GM18499 (cell line): ENCODE data around the gene ATP10A.

ENCODE experiments used
- ATAC-seq: cut with Tn5 transposase; IDR thresholded peaks from one replicate; pipeline ENCODE4 v1.9.1; 2021; ENCODE audit warnings: moderate number of reproducible peaks; ENCODE audit not compliant: insufficient read depth, unreplicated experiment

ATP10A gene, protein sequence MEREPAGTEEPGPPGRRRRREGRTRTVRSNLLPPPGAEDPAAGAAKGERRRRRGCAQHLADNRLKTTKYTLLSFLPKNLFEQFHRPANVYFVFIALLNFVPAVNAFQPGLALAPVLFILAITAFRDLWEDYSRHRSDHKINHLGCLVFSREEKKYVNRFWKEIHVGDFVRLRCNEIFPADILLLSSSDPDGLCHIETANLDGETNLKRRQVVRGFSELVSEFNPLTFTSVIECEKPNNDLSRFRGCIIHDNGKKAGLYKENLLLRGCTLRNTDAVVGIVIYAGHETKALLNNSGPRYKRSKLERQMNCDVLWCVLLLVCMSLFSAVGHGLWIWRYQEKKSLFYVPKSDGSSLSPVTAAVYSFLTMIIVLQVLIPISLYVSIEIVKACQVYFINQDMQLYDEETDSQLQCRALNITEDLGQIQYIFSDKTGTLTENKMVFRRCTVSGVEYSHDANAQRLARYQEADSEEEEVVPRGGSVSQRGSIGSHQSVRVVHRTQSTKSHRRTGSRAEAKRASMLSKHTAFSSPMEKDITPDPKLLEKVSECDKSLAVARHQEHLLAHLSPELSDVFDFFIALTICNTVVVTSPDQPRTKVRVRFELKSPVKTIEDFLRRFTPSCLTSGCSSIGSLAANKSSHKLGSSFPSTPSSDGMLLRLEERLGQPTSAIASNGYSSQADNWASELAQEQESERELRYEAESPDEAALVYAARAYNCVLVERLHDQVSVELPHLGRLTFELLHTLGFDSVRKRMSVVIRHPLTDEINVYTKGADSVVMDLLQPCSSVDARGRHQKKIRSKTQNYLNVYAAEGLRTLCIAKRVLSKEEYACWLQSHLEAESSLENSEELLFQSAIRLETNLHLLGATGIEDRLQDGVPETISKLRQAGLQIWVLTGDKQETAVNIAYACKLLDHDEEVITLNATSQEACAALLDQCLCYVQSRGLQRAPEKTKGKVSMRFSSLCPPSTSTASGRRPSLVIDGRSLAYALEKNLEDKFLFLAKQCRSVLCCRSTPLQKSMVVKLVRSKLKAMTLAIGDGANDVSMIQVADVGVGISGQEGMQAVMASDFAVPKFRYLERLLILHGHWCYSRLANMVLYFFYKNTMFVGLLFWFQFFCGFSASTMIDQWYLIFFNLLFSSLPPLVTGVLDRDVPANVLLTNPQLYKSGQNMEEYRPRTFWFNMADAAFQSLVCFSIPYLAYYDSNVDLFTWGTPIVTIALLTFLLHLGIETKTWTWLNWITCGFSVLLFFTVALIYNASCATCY (N-terminal part only)

DNA sequence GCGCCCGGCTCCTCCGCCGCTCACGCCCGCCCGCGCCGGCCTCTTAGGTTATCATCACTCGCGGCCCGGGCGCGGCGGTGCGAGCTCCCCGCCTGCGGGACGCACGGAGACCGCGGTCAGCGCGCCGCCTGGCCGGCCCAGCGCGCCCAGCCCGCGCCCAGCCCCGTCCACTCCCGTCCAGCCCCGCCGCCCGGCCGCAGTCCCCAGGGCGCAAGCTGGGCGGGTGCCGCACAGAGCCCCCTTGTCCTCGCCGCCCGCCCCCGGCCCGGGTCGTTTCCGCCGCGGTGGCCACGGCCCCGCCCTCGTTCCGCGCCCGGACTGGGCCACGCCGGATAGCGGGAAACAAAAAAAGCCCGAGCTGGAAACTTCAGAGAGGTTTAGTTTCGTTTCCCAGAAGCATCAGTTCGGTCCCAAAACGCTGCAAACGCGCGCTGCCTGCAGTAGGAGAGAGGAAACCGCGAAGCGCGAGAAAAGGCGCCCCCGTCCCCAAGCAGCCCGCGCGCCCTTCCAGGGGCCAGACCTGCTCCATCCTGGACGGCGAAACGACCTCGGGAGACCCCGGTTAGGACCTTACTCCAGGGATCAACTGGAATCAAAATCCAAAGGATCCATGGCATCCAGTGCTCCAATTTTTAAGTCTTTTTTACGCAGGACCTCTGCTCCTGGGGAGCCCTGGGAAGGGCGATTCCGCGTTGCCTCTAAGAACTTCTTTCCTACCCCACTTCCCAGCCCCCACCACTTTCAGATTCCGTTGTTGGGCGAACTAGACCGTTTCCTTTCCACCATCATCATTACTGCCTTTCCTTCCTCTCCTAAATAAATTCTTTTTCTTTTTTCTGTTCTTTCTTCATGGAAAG lies at the start of gene ATP10A:
TSS of gene ATP10A (minus strand) at position 217 of the 857 bp plus-strand sequence. CDS start 231 bp downstream, outside the sequence.
- no peak for ATAC-seq

DNA sequence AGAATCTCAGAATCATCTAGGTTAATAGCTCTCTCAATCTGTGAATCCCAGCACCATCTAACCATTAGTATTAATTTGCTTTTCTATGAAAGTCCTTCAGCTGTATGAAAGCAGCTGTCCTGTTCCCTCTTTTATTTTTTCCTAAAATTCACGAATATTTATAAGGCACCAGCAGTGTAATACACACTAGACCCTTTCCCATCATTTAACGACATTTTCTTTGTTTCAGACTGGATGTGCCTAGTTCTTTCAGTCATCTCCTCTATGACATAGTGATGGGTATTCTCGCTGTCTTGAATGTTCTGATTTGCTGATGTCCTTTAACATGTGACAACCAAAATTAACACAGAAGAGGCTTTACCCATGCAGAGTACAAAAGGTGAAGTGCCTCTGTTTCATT lies 48.9 kb upstream of the ATP10A start:
- ATAC-seq: no peak

DNA sequence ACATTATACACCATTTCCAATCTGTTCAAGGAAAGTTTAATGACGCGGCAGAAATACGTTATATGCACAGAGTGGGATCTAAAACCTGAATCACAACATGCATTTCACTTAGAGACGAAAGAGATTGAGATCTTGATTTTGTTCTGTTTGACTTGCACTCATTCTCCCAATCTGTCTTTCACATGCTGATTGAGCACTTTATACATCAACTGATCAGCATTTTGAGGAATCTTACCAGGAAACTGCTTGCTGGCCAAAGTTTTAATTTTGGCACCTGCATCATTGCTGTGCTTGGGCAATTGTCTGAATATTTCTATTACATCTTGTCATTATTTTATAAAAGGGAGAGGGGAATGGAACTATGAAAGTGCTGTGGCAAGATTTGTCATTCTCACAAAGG lies 47.7 kb upstream of the ATP10A start:
- no peak for ATAC-seq

DNA sequence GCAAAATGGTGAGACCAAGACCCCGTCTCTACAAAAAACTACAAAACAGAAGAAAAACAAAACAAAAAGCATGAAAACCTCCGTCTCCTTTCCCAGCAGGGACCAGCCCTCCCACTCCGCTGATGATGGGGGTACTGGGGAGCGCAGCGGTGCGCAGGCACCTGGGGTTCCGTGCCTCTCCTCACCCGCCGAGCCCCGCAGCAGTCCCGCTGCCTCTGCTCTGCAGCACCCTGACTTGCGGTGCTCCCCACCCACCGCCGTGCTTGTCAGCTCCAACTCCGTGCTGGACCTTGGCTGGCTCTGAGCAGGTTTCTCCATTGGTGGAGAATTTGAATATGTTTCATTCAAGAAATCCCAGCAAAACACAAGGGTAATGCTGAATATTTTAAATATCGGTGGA lies 46.7 kb upstream of the ATP10A start:
- ATAC-seq: no peak

DNA sequence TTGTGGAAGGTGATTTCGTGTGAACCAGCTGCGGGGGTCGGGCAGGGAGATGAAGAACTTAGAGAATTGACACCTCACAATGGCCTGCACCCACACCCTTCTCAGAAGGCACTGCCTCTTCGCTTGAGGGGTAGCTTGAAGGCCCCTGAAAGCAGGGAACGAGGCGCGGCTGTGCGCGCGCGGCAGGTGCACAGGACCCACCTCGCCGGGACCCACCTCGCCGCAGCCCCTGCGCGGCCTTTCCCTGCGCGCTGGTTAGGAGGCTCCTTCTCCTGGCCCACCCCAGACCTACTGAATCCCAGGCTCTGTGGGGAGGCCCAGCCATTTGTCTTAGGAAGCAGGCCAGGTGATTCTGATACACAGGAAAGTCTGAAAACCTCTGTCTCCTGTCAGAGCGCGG lies 46.2 kb upstream of the ATP10A start:
- ATAC-seq: no peak

DNA sequence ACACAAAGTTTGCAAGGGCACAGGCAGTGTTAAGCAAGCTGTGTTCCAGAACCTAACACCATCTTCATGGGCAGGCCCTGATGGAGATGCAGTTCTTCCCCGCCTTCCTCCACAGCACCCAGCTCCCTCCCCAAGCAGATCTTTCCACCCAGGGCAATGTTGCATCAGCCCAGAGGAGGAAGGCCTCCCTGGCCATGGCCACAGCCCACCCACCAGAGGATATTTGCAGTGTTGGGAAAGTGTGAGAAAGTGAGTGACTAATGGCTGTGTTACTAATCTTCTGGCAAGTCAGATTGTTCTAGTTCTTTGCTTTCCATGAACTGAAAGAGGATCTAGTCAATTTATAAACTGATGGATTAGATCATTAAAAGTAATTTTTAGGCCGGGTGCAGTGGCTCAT lies 42.0 kb upstream of the ATP10A start:
- ATAC-seq: no peak

DNA sequence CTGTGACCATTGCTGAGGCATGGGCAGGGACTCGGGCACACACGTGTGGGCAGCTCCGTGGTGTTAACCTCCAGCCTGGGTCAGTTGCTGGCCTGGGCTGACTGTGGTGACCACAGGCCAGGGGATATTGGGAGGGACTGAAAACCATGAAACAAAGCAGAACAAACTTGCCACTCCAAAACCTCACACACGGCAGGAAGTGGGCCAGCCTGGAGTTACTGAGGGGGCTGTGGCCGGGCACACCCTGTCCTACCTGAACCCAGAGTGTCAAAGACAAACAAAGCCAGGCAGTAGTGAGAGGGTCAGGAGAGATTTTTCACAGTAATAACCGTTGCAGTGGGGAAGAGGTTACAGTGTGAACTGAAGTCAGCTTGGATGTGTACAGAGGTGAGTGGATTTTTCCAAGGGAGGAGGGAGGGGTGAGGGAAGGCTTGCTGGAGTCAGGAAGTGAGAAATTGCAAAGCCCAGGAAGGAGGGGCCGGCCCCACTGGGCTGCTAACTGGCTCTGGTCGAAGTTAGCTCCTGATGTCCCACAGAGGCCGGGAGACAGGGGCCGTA lies 40.0 kb upstream of the ATP10A start:
- ATAC-seq: no peak

DNA sequence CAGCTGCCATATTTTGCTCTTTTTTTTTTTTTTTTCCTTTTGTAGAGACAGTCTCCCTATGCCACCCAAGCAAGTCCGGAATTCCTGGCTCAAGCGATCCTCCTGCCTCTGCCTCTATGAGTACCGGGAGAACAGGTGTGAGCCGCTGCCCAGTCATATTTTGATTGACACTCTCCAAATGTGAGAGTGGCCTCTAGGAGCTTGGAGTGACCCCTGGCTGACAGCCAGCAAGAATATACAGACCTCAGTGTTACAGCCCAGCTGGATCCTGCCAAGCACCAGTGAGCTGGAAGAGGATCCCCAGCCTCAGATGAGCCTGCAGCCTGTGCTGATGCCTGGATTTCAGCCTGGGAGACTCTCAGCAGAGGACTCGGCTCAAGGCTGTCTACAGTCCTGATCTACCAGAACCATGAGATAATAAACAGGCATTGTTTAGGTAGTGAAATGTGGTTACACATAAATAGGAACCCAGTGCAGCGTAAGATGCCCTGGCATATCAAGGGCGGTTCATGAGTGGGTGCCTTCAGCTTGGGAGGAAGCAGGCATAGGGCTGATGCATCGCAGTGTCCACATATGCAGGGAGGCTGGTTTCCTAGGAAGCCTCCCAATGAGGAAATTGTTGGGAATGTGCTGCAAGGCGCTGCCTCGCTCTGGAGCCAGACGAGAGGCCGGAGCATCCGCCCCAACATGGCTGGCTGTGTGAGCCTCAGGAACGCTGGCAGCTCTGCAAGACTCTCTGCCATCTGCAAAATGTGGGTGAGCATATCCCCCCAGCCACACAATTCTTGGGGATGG lies 38.9 kb upstream of the ATP10A start:
- ATAC-seq: no peak

DNA sequence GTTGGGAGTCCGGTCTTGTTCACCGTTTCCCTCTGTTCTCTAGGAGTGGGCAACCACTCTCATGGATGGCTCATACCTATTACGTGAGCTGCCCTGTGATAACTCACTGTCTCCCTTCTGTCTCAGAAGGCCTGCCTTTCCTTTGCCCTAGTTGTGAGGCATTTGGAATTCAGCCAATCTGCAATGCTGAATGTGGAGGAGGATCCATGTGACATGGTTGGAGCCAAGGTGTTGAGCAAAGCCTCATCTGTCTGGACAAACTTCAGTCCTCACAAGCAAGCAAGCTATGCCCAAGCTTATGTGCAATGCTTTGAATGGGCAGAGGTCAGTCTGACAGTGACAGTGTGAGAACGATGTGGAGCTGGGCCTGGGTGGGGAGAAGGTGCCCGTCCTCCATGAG lies 37.8 kb upstream of the ATP10A start:
- ATAC-seq: no peak

DNA sequence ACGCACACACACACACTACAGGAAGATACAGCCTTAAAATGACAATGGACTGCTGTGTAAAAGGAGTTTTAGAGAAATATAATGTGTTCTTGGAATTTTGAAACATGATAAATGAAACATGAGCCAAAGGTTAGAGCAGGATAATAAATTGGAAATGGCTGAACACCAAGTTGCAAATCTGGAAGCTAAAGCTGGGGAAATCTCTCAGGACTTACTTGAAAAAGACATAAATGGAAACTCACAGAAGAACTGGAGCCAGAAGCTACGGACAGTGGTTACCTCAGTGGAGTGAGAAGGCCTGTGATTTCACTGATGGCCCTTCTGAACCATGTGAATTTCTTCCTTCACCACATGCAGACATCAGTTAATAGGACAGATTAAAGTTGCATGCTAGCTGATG lies 37.3 kb upstream of the ATP10A start:
- no peak for ATAC-seq

DNA sequence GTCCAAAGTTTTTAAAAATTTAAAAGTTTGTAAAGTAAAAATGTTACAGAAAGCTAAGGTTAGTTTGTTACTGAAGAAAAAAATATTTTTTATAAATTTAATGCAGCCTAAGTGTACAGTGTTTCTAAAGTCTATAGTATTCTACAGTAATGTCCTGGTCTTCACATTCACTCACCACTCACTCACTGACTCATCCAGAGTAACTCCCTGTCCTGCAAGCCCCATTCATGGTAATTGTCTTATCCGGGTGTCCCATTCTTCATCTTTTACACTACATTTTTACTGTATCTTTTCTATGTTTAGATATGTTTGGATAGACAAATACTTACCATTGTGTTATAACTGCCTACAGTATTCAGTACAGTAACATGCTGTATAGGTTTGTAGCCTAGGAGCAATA lies 36.7 kb upstream of the ATP10A start:
- ATAC-seq: no peak

DNA sequence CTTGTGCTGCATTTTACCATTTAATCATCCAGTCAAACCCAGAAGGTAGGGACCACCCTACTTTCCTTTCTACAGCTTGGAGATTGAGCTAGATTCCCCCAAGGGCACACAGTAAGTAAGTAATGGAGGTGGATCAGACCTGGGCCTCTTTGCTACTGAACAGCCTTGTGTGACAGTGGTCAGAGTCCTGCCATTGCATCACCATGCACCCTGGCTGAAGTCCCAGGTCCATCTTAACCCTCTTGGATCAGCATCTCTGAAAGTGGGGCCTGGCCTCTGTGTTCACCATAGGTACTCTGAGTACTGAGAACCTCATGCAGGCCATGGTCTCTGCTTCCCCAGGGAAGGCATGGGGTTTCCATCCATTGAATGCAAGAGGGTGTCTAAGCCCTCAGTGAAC lies 34.5 kb upstream of the ATP10A start:
- no peak for ATAC-seq

DNA sequence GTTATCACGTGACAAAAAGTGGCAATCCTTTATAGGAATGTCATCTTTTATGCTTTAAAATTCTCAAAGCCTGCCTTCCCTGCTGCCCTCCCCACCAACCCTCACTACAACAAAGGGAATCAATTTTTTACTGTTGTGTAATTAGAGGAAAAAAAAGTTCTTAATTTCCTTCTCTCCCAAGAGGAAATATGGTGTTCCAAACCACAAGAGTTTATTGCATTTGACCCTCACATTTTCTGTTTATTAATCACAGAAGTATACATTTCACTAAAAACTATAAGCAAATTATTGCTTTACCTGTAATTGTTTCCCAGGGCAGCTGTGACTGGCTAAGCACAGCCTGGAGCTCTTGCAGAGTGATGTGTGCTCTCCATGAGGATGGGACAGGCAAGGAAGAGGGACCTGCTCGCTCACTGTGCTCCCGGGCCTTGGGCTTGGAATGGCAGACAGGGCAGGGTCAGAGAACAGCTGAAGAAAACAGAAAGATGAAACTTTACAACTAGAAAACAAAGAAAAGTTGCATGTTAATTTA lies 31.3 kb upstream of the ATP10A start:
- no peak for ATAC-seq

DNA sequence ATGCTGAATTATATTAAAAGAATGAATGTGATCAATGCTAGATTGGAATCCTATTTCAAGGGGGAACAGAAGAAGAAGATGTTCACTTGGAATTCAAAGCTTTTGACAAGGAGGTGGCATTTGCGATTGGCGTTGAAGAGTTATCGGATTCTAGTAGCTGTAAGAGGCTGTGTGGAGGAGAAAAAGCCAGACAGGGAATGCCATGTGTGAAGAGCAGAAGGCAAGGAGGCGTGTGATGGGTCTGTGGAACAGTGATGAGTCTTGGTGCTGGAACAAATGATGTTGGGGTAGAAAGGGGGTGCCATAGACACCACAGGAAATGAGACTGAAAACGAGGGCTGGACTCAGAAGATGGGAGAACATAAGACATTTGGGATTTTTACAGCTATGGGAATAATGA lies 30.5 kb upstream of the ATP10A start:
- no peak for ATAC-seq

DNA sequence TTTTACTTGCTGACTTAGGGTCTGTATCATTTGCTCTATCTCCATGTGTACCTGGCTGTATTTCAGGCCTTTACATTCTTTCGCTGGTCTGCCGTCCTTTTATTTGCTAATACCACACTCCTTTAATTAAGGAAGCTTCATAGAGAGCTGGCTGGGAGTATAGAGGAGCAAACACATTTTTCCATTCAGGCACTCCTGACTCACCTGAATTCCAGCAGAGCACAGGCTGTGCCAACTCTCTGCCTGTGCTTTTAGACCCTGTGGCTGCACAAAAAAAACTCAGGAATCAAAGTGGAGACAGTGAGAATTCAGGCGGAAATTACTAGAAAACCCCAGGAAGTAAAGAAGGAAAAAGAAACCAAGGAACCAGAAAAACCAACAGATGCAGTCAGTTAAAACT lies 29.0 kb upstream of the ATP10A start:
- no peak for ATAC-seq

DNA sequence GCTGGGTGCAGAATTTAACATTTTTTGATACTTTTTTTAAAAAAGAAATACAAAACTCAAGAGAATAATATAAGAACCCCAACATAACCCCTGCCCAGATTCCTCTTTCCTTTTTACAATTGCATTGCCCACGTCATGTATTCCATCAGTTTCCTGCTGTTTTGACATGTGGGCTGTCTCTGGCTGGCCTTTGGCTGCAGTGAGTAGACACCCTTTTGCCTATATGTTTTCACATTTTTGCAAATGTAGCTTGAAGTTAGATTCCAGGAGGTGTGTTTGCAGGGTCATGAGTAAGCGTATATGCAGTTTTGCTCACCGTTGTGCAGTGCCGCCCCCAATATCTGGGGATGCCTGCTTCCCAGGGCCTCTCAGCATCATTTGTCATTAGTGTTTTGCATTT lies 28.0 kb upstream of the ATP10A start:
- ATAC-seq: no peak

DNA sequence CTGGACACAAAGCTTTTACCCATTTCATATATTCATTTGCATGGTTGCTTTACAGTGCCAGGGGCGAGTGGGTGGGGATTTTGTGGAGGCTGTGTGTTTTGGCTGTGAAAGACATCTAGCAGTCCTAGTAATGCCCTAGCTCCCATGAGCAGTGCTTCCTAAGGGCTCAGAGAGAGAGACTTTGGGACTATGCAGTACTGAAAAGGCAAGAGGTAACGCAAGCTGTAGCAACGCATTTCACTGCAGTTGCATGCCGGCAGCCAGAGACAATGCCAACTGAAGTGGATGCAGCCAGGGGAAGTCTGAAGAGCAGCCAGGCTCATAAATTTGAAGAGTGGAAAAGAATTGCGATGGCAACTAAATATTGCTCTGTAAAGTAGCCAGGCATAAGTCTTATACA lies 27.4 kb upstream of the ATP10A start:
- ATAC-seq: no peak

DNA sequence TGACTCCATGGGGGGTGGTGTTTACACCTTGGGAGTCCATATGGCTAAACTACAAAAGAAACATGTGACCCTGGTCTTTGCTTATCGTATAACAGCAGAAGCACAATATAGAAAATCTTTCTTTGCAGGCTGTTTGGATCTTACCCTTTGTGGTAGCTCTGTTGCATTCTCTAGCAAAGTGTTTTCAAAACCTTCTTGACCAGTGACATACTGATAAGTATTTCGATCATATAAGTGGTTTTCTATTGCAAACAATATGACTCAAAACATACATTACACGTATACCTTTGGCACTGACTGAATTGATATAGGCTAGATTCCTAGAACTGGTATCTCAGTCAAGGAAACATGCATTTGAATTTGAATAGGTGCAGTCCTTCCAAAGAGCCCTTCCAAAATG lies 24.7 kb upstream of the ATP10A start:
- ATAC-seq: no peak
